HG02943 (cell line): ENCODE results near the gene ARRDC3.
"Not testable (repeated sequence)": the region's sequence is repeated elsewhere in the genome, so short reads cannot be mapped to it uniquely, and the experiment has no call there.

Experiments used
- ATAC-seq: cut with Tn5 transposase; IDR thresholded peaks from one replicate; pipeline ENCODE4 v1.9.1; 2021; ENCODE audit warnings: mild to moderate bottlenecking, low read depth, moderate library complexity; ENCODE audit not compliant: unreplicated experiment

Gene ARRDC3

GRCh38 chr5:91361790-91362189, 21.3 kb downstream of the ARRDC3 start:
- no peak for ATAC-seq

GRCh38 chr5:91361055-91361701, 21.9 kb downstream of the ARRDC3 start:
- peak; percentile 82 for ATAC-seq

- ATAC-seq = no peak
These were observed 23.0 kb downstream of the ARRDC3 start for GRCh38 chr5:91359962-91360609.

DNA sequence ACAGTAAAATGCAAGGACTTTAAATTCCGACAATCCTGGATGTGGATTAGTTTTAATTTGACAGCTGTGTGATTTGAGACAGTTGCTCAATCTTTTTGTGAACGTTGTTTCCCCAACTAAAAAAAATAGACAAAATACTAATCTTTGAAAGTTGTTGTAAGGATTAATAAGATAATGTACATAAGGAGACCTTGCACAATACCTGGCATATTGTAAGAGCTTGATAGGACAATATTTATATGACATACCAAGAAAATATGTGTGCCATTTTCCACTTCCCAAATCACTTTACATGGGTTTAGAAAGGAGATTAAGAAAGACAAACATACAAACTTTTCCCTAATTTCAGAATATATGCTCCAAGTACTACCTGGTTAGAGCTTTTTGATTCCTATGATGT, 25.3 kb downstream of the ARRDC3 start:
- ATAC-seq = no peak

DNA sequence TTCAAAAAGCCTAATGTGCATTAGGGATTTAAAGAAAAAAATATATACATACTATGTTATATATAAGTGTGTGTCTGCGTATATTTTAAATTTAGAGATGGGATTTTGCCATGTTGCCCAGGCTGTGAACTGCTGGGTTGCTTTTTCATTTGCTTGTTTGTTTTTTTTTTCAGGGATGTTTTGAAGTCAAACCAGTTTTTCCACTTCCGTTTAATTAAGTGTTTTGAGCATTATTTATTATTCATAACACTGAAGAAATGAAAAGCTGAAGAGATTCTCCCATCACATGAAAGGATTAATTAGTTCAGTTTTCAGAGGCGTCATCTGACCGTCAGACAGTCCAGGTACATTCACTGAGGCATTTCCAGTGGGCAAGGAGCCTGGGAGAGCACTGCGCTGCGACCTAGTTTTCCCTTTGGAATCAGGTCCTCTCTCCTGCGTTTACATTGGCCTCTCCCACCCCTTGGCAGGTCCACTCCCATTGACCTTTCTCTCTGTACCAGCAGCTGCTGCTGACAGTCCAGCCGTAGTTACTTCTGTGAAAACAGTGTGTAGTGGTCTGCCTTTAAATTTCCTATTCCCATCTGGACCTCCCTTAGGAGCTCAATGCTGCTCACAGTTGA, 26.0 kb downstream of the ARRDC3 start:
- no peak for ATAC-seq

- ATAC-seq = not testable (repeated sequence)
These were observed 28.2 kb downstream of the ARRDC3 start for GRCh38 chr5:91354867-91355266.

DNA sequence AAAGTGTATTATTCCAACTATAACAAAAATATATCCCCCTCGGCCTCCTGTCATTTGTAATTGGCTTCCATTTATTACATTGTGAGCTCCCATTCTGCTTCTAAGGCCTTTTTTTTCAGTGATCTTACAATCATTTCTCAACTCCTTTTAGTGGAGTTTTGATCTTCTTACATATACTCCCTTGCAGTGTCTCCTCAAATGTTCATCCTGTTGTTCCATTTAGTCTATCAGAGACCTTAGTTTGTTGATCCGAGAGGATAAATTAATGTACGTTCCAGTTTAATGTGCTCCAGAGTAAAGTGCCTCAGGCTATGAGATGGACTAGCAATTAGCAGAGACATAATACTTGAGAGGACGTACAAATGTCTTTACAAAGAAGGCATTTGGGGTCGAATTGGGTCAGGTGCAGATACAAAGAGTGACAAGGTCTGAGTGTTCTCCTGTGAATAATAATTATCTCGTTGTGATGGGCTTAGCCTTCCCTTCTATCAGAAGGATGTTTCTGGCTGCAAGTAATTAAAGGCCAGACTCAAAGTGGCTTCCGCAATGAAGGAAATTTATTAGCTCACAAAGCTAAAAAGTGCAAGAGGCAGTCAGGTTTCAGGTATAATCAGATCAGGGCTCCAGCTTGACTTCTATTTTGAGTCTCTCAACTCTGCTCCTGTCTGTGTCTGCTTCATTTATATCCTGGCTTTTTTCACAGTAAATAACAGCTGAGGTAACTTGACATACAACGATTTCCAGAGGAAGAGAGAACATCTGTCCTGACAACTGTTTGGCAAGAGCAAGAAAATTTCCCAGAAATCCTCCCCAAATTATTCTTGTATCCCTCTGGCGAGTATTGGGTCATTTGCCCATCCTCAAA, 30.1 kb downstream of the ARRDC3 start:
- ATAC-seq = no peak

- ATAC-seq = no peak
These were observed 37.7 kb downstream of the ARRDC3 start for GRCh38 chr5:91345461-91345860.

- not testable (repeated sequence) for ATAC-seq
These were observed 38.4 kb downstream of the ARRDC3 start for GRCh38 chr5:91344661-91345200.

- ATAC-seq = no peak
These were observed 39.2 kb downstream of the ARRDC3 start for GRCh38 chr5:91343916-91344315.

GRCh38 chr5:91342931-91343330, 40.2 kb downstream of the ARRDC3 start:
- not testable (repeated sequence) for ATAC-seq

GRCh38 chr5:91341154-91341553, 42.0 kb downstream of the ARRDC3 start:
- no peak for ATAC-seq

GRCh38 chr5:91340532-91340931, 42.6 kb downstream of the ARRDC3 start:
- ATAC-seq = no peak

- no peak for ATAC-seq
These were observed 43.9 kb downstream of the ARRDC3 start for GRCh38 chr5:91339063-91339705.

DNA sequence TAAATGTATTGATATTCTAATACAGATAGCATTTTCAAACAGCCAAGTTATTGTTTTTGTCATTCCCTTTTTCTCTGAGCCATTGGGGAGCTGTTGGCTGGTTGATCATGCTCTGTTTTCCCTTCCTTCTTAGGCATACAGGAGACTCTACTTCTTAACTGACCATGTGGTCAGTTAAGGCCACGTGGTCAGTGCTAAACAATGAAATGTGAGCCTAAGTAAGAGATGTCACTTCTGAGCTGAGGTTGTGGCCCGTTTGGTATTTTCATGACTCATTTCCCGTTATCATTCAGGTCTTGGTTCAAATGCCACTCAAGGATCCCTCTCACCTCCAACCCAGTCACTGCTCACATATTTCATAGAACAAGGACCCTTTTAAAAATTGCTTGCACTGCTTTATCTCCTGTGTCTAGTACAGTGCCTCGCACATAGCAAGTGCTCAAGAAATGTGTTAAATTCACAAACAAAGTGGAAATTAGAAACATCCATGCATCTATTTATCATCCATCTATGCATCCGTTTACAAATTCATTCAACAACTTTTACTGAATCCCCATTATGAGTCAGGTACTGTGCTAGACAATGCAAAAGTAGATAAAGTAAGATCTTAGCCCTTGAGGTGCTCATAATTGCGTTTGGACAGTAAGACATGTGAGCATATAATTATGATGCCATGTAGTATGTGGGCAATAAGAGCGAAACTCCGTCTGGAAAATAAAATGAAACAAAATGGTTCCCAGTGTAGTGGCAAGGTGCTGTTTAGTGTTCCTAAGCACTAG, 50.7 kb downstream of the ARRDC3 start:
- no peak for ATAC-seq

GRCh38 chr5:91331705-91332104, 51.4 kb downstream of the ARRDC3 start:
- no peak for ATAC-seq

DNA sequence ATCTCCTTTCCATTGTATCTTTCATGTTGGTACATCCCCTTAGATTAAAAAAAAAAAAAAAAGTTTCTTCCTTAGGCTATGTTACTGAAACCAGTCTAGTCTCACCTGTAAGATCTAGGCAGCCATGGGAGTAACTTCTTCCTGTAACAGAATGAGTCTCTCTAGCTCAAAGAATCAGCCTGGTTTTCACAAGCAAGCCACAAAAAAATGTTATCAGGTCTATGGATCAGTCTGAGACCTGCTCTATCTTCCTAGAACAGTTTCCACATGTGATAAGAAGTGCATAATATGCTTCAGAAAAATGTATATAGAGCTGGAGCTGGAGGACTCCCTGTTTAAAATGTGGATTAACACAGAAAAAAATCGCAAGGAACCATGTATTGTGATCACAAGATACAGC, 53.8 kb downstream of the ARRDC3 start:
- ATAC-seq = no peak

DNA sequence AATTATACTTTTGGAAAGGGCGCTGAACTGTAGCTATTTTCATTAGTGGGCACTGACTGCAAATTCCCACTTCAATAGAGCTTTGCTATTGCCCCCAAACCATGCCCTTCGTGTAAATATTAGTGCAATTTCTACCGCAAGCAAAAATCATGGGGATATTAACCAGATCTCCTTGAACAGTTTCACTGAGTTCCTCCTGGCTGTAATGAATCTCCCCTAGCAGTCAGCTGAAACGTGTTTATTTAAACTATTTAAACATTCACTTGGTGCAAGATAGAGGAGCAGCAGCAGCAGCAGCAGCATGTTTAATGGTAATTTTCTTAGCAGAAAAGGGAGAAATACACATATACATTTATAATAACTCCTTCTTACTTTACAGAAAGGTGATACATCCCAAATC, 54.4 kb downstream of the ARRDC3 start:
- ATAC-seq = no peak

GRCh38 chr5:91322981-91323380, 60.1 kb downstream of the ARRDC3 start:
- ATAC-seq = not testable (repeated sequence)
